Upper lobe of left lung (tissue), 4 donors: ENCODE data around the gene TAF1A.

Experiments
- EP300 ChIP-seq, 4 donors: sonication (generic); formaldehyde crosslinking; IDR thresholded peaks; one replicate each; pipeline ENCODE4 v1.5.1; 2017; ENCODE audit warnings: antibody characterized with exemption in 4 of 4, control low read depth in 2 of 4
- POLR2A ChIP-seq, 4 donors: fragments of 450-650 bp; IDR thresholded peaks; one replicate each; pipeline ENCODE4 v1.5.1; 2016 to 2017; ENCODE audit warnings: antibody characterized with exemption in 4 of 4, mild to moderate bottlenecking in 2 of 4
- POLR2AphosphoS5 ChIP-seq, 2 donors: sonication (generic); formaldehyde crosslinking; IDR thresholded peaks; one replicate each; pipeline ENCODE4 v1.5.1; 2017; ENCODE audit warnings: antibody characterized with exemption in 2 of 2
- TF ChIP-seq, protein P1 (sequence below), 6 experiments: fragments of 450-650 bp in 4 of 6; fragments of 200-600 bp in 2 of 6; sonication (generic) in 2 of 6; IDR thresholded peaks; one replicate each; pipeline ENCODE4 v1.5.1; 2016 to 2019; ENCODE audit warnings: antibody characterized with exemption in 6 of 6

DNA sequence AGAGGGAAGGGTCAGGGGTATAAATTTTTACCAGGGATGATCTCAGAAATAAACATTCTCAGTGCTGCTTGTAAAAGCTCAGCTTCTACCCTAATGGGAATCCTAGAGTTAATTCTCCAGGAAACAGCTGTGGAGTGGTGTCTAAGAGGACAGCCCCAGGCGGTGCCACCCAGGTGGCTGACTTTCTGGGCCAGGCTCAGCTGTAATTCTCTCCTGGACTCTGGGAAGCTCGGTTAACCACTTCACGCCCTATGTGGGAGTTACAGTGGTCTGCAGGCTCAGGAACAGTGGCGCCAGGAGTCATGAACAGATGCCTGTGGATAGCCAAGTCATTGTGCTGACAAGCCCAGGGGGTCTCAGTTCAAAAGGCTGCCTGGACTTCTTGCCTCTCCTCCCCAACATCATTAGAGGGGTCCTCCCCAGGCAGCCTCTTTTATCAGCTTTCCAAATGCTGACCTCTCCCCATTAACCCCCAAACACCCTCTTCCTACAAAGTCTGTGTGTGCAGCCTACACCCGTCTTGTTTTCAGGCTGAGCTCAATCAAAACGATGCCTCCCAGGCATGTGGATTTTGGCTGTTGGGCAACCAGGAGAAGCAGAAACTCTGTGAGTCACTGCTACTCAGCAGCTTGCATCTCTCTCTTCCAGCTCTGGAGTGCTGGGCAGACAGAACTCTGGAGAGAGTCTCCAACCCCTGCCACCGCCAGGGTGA lies 43.0 kb downstream of the TAF1A start:
- TF ChIP-seq, protein P1, sequence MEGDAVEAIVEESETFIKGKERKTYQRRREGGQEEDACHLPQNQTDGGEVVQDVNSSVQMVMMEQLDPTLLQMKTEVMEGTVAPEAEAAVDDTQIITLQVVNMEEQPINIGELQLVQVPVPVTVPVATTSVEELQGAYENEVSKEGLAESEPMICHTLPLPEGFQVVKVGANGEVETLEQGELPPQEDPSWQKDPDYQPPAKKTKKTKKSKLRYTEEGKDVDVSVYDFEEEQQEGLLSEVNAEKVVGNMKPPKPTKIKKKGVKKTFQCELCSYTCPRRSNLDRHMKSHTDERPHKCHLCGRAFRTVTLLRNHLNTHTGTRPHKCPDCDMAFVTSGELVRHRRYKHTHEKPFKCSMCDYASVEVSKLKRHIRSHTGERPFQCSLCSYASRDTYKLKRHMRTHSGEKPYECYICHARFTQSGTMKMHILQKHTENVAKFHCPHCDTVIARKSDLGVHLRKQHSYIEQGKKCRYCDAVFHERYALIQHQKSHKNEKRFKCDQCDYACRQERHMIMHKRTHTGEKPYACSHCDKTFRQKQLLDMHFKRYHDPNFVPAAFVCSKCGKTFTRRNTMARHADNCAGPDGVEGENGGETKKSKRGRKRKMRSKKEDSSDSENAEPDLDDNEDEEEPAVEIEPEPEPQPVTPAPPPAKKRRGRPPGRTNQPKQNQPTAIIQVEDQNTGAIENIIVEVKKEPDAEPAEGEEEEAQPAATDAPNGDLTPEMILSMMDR (IDR thresholded peaks at IDR 0.05): no peak
- TF ChIP-seq POLR2A (IDR thresholded peaks at IDR 0.05): no peak
- no peak for TF ChIP-seq POLR2AphosphoS5 (IDR thresholded peaks at IDR 0.05)
- no peak for TF ChIP-seq EP300 (IDR thresholded peaks at IDR 0.05)
